MCF 10A (cell line): ENCODE data around the gene GREB1. TPM values are rescaled to one million over a fixed set of nuclear protein-coding genes. Genes with fewer than 3 reads are reported as not detected.

Source experiments
- BruUV-seq: library from RNA; stranded (reverse); fragments of 400-500 nt; replicated peaks from 2 replicates; lab custom pipeline; 2021; lab: Mats Ljungman, UMichigan
- CTCF ChIA-PET: fragments of 300-600 bp; sonication (Branson Sonifier 250); formaldehyde crosslinking; extraction: SDS; loops from one replicate; lab custom pipeline; 2021; ENCODE audit warnings: antibody characterized with exemption, inconsistent platforms; lab: Yijun Ruan, JAX
- POLR2A ChIA-PET: fragments of 300-600, 350-650 bp; sonication (Branson Sonifier 250); formaldehyde crosslinking; extraction: SDS; loops from one replicate; lab custom pipeline; 2020; ENCODE audit warnings: antibody characterized with exemption, inconsistent platforms; lab: Yijun Ruan, JAX
- DNase-seq: peaks from one replicate; pipeline ENCODE4 v3.0.0-alpha.2; 2018; ENCODE audit not compliant: unreplicated experiment
- H3K27ac Mint-ChIP-seq: one replicate; pipeline ENCODE4 v1.8.0; 2022; ENCODE audit warnings: mild to moderate bottlenecking, low read depth, mixed read lengths; ENCODE audit not compliant: unreplicated experiment
- H3K27me3 Mint-ChIP-seq: one replicate; pipeline ENCODE4 v1.8.0; 2022; ENCODE audit warnings: mixed read lengths; ENCODE audit not compliant: insufficient read depth, unreplicated experiment
- H3K36me3 Mint-ChIP-seq: one replicate; pipeline ENCODE4 v1.8.0; 2022; ENCODE audit warnings: mild to moderate bottlenecking, moderate library complexity, mixed read lengths; ENCODE audit not compliant: insufficient read depth, unreplicated experiment
- H3K4me1 Mint-ChIP-seq: one replicate; pipeline ENCODE4 v1.8.0; 2022; ENCODE audit warnings: mixed read lengths; ENCODE audit not compliant: insufficient read depth, unreplicated experiment
- H3K4me3 Mint-ChIP-seq: one replicate; pipeline ENCODE4 v1.8.0; 2022; ENCODE audit warnings: mild to moderate bottlenecking, moderate library complexity, mixed read lengths; ENCODE audit not compliant: unreplicated experiment
- H3K9me3 Mint-ChIP-seq: one replicate; pipeline ENCODE4 v1.8.0; 2022; ENCODE audit warnings: mixed read lengths; ENCODE audit not compliant: unreplicated experiment
- CTCF ChIP-seq: fragments of 200-600 bp; IDR thresholded peaks from one replicate; pipeline ENCODE4 v1.8.0; 2022; ENCODE audit warnings: antibody characterized with exemption, mild to moderate bottlenecking; ENCODE audit not compliant: unreplicated experiment
- intact Hi-C: fragments of 100-400 bp; cut with micrococcal nuclease; formaldehyde crosslinking; loops from 2 replicates; pipeline ENCODE4 v1.14.1; 2022
- microRNA-seq: library from miRNA; unstranded; fragments of <30 nt; microRNA quantifications from one replicate; pipeline ENCODE4 v1.2.0, GENCODE V29; 2022
- total RNA-seq: library from RNA; stranded (reverse); gene quantifications from 2 replicates; pipeline ENCODE4 v1.2.3, GENCODE V29; 2022

GREB1 gene
- total RNA-seq, 1 experiment from 2014 or later: 1.7 TPM

DNA sequence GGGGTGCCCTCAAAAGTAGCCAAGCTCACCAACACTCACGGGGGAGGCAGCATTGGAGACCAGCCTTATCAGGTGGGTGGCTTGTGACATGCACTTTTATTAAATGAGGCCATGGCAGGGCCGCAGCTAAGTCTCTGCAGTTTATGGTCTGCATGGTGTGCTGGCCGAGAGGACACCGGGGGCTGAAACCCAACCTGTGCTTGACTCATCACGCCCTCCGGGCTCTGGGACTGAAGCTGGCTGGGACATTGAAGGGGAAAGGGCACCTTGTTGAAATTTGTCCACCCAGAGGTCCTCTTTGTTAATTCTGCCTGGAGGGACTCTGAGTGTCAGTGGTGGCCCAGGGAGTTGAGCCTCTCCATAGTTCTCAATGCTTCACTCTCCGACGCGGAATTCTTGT lies 153.9 kb downstream of the GREB1 start:
- no peaks in the 10 kb centered on the region for H3K36me3 Mint-ChIP-seq
- intact Hi-C loops: loop anchor here (1.0 to 2.0 kb wide), 2 partner anchors 57 to 92 kb away; no protein-coding TSS in a partner anchor
- no peaks in the 10 kb centered on the region for H3K9me3 Mint-ChIP-seq
- H3K4me1 Mint-ChIP-seq: peaks cover 15% of the 10 kb centered on the region
- no TSS peak for BruUV-seq
- H3K27ac Mint-ChIP-seq: peak overlapping the region; percentile 37
- POLR2A ChIA-PET: interaction anchor here (0.6 to 1.6 kb wide), 9 partner anchors 11 to 112 kb away, joined by 3 to 7 read pairs (median 4); no protein-coding TSS in a partner anchor
- TF ChIP-seq CTCF: no peak
- CTCF ChIA-PET: interaction anchor here (0.6 to 19.1 kb wide), 32 partner anchors 8 to 1243 kb away, joined by 3 to 336 read pairs (median 4); partner anchors contain the start of gene LPIN1
- peak overlapping the region; percentile 70 for H3K4me3 Mint-ChIP-seq
- DNase-seq: peak; percentile 53
- H3K27me3 Mint-ChIP-seq: peaks cover 23% of the 10 kb centered on the region

- Mint-ChIP-seq H3K27ac (peak overlapping the region; percentile 37), H3K4me3 (peak overlapping the region; percentile 70), H3K4me1 (peaks cover 10% of the 10 kb centered on the region), H3K9me3 (no peaks in the 10 kb centered on the region), H3K36me3 (no peaks in the 10 kb centered on the region), H3K27me3 (peaks cover 16% of the 10 kb centered on the region)
- DNase-seq: peak; percentile 81
- intact Hi-C loops: loop anchor here (1.0 to 2.0 kb wide), 2 partner anchors 56 to 91 kb away; no protein-coding TSS in a partner anchor
- BruUV-seq: no TSS peak
- ChIA-PET POLR2A (interaction anchor here (0.6 to 1.6 kb wide), 10 partner anchors 12 to 111 kb away, joined by 3 to 9 read pairs (median 4); no protein-coding TSS in a partner anchor), CTCF (interaction anchor here (0.6 to 19.1 kb wide), 36 partner anchors 8 to 1242 kb away, joined by 3 to 336 read pairs (median 4); partner anchors contain the start of gene LPIN1)
- TF ChIP-seq CTCF: peak; percentile 82
Observed at GRCh38 chr2:11688222-11689069, 154.6 kb downstream of the GREB1 start.

- intact Hi-C loops: no loop called here
- Mint-ChIP-seq H3K27me3 (no peaks in the 10 kb centered on the region), H3K36me3 (no peaks in the 10 kb centered on the region), H3K27ac (no peak overlapping the region), H3K9me3 (no peaks in the 10 kb centered on the region), H3K4me1 (peaks cover 10% of the 10 kb centered on the region), H3K4me3 (no peak overlapping the region)
- no peak for TF ChIP-seq CTCF
- no peak for DNase-seq
- POLR2A ChIA-PET: no interaction called here
- no TSS peak for BruUV-seq
- CTCF ChIA-PET: interaction anchor here (0.6 to 19.1 kb wide), 3 partner anchors 10 to 101 kb away, joined by 3 to 336 read pairs (median 14); no protein-coding TSS in a partner anchor
Observed at GRCh38 chr2:11691076-11691660, 157.3 kb downstream of the GREB1 start.

Small RNA genes within 50 kb of the gene (microRNA-seq; reads per million reads assigned to microRNA genes)
- gene MIR4429: not detected

Other genes with a start within 250 kb of the GREB1 start
- gene ROCK2, start 189.4 kb upstream of the GREB1 start, total RNA-seq: 40.0 and 40.7 TPM in 2 replicates
- 16.1 and 16.6 TPM in 2 replicates for gene E2F6, start 67.9 kb upstream of the GREB1 start, total RNA-seq
- not detected in 2 replicates for gene NTSR2, start 136.2 kb downstream of the GREB1 start, total RNA-seq
- gene LPIN1, start 212.6 kb downstream of the GREB1 start, total RNA-seq: 47.0 and 65.7 TPM in 2 replicates